Sigmoid colon (tissue), 7 donors: ENCODE results near the gene INO80B. TPM values are rescaled to one million over a fixed set of nuclear protein-coding genes. Genes with fewer than 3 reads are reported as not detected.
"Not testable (repeated sequence)": the region's sequence is repeated elsewhere in the genome, so short reads cannot be mapped to it uniquely, and the experiment has no call there.

Experiments used
- DNase-seq: peaks from one replicate; pipeline ENCODE4 v3.0.0-alpha.2; 2019
- H3K27ac ChIP-seq, 4 donors: fragments of 200-600 bp; sonication (generic); one replicate each; pipeline ENCODE4 v1.5.1; 2016 to 2019; ENCODE audit warnings: mild to moderate bottlenecking in 1 of 4
- H3K27me3 ChIP-seq, 3 donors: fragments of 200-600 bp; sonication (generic); one replicate each; pipeline ENCODE4 v1.5.1; 2019; ENCODE audit warnings: mild to moderate bottlenecking in 1 of 3
- H3K36me3 ChIP-seq, 4 donors: fragments of 200-600 bp; sonication (generic); one replicate each; pipeline ENCODE4 v1.5.1; 2016 to 2019
- H3K4me1 ChIP-seq, 4 donors: fragments of 200-600 bp; sonication (generic); one replicate each; pipeline ENCODE4 v1.5.1; 2017 to 2019
- H3K4me3 ChIP-seq, 4 donors: fragments of 200-600 bp; sonication (generic); one replicate each; pipeline ENCODE4 v1.5.1; 2017 to 2019; ENCODE audit warnings: mild to moderate bottlenecking in 2 of 4, moderate library complexity in 1 of 4
- H3K9me3 ChIP-seq, 4 donors: fragments of 200-600 bp in 3 of 4; sonication (generic) in 3 of 4; one replicate each; pipeline versions ENCODE4 v1.5.1 to v1.6.1; 2013 to 2019
- EP300 ChIP-seq, 4 donors: sonication (generic); formaldehyde crosslinking; IDR thresholded peaks; one replicate each; pipeline ENCODE4 v1.6.1; 2017; ENCODE audit warnings: antibody characterized with exemption in 4 of 4
- POLR2A ChIP-seq, 2 donors: fragments of 450-650 bp; IDR thresholded peaks; one replicate each; pipeline ENCODE4 v1.6.1; 2016; ENCODE audit warnings: antibody characterized with exemption in 2 of 2, mild to moderate bottlenecking in 2 of 2, moderate library complexity in 2 of 2
- POLR2AphosphoS5 ChIP-seq, 4 donors: sonication (generic); formaldehyde crosslinking; IDR thresholded peaks; one replicate each; pipeline ENCODE4 v1.6.1; 2017; ENCODE audit warnings: antibody characterized with exemption in 4 of 4
- WGBS, 2 donors: extraction: QIAGEN DNeasy Blood & Tissue Kit; methylation state at CpG; one replicate each; pipeline ENCODE4 v1.1.7; 2013; 5-methylcytosine and 5-hydroxymethylcytosine counted together
- intact Hi-C: fragments of 100-400 bp; cut with DNase I; formaldehyde crosslinking; loops from one replicate; pipeline ENCODE4 v1.15.1; 2023
- polyA plus RNA-seq, 3 donors: library from polyadenylated mRNA; stranded (reverse); fragments of 200-250 nt; gene quantifications; one replicate each; pipeline ENCODE4 v1.2.3, GENCODE V29; 2013
- total RNA-seq, 4 donors: library from RNA; depleted of rRNA; stranded (reverse); fragments of >200 nt; gene quantifications; one replicate each; pipeline ENCODE4 v1.1.0, GENCODE V29; 2016
- TF ChIP-seq, protein P1 (sequence below), 4 experiments: fragments of 450-650 bp in 3 of 4; fragments of 200-600 bp in 1 of 4; IDR thresholded peaks; one replicate each; pipeline ENCODE4 v1.5.1; 2016 to 2019; ENCODE audit warnings: antibody characterized with exemption in 4 of 4, mild to moderate bottlenecking in 3 of 4, moderate library complexity in 2 of 4
- donor health status: healthy with polysubstance abuse.
- donor health status: Bipolar disorder and iron deficiency.
- donor health status: healthy.

The INO80B gene
- total and polyA plus RNA-seq, 7 donors: 7.5 to 41.8 (median 19.2) TPM

DNA sequence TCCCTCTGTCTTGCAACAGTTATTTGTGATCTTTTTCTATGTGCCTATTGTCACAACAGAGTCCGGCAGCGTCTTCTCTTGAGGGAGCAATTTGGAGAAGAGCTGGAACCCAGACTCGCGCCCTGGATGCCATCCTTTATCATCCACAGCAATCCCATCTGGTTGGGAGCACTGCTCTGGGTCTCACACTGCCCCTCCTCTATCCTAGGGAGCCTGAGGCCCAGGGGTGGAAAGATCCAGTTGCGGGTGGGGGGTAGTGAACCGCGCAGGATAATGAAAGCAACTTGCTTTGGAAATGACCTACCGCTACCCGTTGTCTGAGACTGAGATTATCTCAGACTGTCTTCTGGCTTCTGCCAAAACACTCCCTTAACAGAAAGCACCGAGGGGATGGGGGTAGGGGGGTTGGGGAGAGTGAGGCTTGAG, 4.1 kb downstream of the INO80B start:
- no peak for DNase-seq
- H3K36me3 ChIP-seq: peaks cover 7 to 21% (median 10%) of the 10 kb centered on the region in 4 donors
- intact Hi-C loops: loop anchor here (5.0 kb wide), 1 partner anchor 722 kb away; the partner anchor contains the start of gene TPRKB
- H3K9me3 ChIP-seq: no peaks in the 10 kb centered on the region
- TF ChIP-seq POLR2A (IDR thresholded peaks at IDR 0.05) (no peak), EP300 (IDR thresholded peaks at IDR 0.05) (no peak), POLR2AphosphoS5 (IDR thresholded peaks at IDR 0.05) (no peak)
- TF ChIP-seq, protein P1, sequence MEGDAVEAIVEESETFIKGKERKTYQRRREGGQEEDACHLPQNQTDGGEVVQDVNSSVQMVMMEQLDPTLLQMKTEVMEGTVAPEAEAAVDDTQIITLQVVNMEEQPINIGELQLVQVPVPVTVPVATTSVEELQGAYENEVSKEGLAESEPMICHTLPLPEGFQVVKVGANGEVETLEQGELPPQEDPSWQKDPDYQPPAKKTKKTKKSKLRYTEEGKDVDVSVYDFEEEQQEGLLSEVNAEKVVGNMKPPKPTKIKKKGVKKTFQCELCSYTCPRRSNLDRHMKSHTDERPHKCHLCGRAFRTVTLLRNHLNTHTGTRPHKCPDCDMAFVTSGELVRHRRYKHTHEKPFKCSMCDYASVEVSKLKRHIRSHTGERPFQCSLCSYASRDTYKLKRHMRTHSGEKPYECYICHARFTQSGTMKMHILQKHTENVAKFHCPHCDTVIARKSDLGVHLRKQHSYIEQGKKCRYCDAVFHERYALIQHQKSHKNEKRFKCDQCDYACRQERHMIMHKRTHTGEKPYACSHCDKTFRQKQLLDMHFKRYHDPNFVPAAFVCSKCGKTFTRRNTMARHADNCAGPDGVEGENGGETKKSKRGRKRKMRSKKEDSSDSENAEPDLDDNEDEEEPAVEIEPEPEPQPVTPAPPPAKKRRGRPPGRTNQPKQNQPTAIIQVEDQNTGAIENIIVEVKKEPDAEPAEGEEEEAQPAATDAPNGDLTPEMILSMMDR (IDR thresholded peaks at IDR 0.05): no peak
- 1 to 4% methylated on average over 10 of the region's 10 CpGs for WGBS, 2 donors
- peaks cover 0 to 45% (median 39%) of the 10 kb centered on the region in 4 donors for H3K4me1 ChIP-seq
- peak overlapping the region; percentile 57 to 83 (median 68) for H3K4me3 ChIP-seq
- peak overlapping the region; percentile 77 to 84 (median 80) for H3K27ac ChIP-seq
- H3K27me3 ChIP-seq: no peaks in the 10 kb centered on the region

DNA sequence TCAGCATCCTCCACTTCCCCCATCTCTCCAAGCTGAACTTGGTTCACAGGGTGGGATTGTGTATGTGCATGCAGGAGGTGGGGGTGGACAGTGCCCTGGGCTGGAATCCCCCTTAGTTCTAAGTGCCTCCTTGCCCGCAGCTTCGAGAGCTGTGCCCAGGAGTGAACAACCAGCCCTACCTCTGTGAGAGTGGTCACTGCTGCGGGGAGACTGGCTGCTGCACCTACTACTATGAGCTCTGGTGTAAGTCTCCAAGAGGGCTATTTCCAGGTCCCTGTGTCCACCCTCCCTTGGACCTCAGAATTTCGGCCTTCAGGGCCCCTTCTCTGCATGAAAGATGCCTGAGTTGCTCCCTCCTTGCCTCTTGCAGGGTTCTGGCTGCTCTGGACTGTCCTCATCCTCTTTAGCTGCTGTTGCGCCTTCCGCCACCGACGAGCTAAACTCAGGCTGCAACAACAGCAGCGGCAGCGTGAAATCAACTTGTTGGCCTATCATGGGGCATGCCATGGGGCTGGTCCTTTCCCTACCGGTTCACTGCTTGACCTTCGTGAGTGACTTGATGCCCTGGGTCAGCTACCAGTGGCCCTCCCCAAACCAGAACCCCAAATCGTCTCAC, 4.7 kb downstream of the INO80B start:
- Histone ChIP-seq H3K36me3 (peaks cover 7 to 21% (median 10%) of the 10 kb centered on the region in 4 donors), H3K4me1 (peaks cover 0 to 51% (median 43%) of the 10 kb centered on the region in 4 donors)
- intact Hi-C loops: loop anchor here (5.0 kb wide), 1 partner anchor 722 kb away; the partner anchor contains the start of gene TPRKB
- not testable (repeated sequence) for H3K9me3 ChIP-seq, H3K4me3 ChIP-seq, H3K27ac ChIP-seq, DNase-seq, H3K27me3 ChIP-seq
- 77 to 85% methylated on average over 13 of the region's 13 CpGs for WGBS, 2 donors
- peak in 1 of 4 donors; percentile 4 for TF ChIP-seq POLR2AphosphoS5 (IDR thresholded peaks at IDR 0.05)

DNA sequence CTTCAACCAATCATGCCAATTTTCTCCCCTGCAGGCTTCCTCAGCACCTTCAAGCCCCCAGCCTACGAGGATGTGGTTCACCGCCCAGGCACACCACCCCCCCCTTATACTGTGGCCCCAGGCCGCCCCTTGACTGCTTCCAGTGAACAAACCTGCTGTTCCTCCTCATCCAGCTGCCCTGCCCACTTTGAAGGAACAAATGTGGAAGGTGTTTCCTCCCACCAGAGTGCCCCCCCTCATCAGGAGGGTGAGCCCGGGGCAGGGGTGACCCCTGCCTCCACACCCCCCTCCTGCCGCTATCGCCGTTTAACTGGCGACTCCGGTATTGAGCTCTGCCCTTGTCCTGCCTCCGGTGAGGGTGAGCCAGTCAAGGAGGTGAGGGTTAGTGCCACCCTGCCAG, 5.3 kb downstream of the INO80B start:
- H3K36me3 ChIP-seq: peaks cover 7 to 21% (median 10%) of the 10 kb centered on the region in 4 donors
- H3K4me1 ChIP-seq: peaks cover 0 to 52% (median 43%) of the 10 kb centered on the region in 4 donors
- H3K9me3 ChIP-seq, H3K4me3 ChIP-seq, H3K27me3 ChIP-seq, intact Hi-C loops, DNase-seq, H3K27ac ChIP-seq: not testable (repeated sequence)
- WGBS, 2 donors: 81 to 89% methylated on average over 10 of the region's 10 CpGs

DNA sequence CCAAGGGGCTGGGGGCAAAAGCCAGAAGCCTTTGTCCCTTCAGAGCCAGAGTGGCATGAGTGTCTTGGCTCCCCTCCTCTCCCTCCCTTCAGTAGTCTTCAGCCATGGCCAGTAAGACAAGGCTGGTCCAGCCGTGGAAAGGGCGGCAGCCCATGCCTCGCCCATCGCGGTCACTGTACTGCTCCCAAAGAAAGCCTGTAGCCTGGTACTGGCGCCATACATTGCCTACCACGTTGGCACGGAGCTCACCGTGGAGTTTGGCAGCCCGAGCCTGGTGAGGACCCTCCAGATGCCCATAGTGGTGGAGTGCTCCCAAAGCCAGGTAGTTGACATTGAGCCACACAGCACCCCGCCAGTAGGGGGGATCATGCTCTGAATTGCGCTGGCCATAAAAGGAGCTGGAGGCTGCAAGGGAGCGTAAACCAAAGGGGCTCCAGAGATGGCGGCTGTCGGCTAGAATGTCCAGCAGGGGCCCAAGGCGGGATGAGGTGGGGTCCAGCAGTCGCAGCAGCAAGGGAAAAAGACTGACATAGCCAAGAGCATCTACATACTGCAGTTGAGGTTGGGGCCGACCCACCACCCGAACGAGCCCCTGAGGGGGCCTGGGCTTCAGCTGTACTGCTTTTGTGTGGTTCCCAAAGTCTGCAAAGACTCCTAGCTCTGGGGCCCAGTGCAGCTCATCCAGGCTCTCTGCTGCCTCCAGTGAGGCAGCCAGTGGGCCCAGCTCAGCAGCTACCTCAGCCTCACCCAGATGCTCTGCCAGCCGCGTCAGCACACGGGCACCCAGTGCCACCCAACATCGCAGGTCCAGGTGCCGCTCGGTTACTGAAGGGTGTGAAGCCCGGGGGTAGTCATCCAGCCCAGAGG, 6.5 kb downstream of the INO80B start:
- H3K36me3 ChIP-seq: peaks cover 7 to 21% (median 10%) of the 10 kb centered on the region in 4 donors
- H3K27me3 ChIP-seq: no peaks in the 10 kb centered on the region
- no peaks in the 10 kb centered on the region for H3K9me3 ChIP-seq
- TF ChIP-seq POLR2A (IDR thresholded peaks at IDR 0.05): no peak
- no peak for TF ChIP-seq POLR2AphosphoS5 (IDR thresholded peaks at IDR 0.05)
- TF ChIP-seq, protein P1 (IDR thresholded peaks at IDR 0.05): no peak
- no peak for TF ChIP-seq EP300 (IDR thresholded peaks at IDR 0.05)
- H3K4me3 ChIP-seq: no peak overlapping the region
- H3K4me1 ChIP-seq: peaks cover 0 to 47% (median 38%) of the 10 kb centered on the region in 4 donors
- 91 to 93% methylated on average over 27 of the region's 27 CpGs for WGBS, 2 donors
- intact Hi-C loops: no loop called here
- no peak overlapping the region for H3K27ac ChIP-seq
- DNase-seq: no peak

DNA sequence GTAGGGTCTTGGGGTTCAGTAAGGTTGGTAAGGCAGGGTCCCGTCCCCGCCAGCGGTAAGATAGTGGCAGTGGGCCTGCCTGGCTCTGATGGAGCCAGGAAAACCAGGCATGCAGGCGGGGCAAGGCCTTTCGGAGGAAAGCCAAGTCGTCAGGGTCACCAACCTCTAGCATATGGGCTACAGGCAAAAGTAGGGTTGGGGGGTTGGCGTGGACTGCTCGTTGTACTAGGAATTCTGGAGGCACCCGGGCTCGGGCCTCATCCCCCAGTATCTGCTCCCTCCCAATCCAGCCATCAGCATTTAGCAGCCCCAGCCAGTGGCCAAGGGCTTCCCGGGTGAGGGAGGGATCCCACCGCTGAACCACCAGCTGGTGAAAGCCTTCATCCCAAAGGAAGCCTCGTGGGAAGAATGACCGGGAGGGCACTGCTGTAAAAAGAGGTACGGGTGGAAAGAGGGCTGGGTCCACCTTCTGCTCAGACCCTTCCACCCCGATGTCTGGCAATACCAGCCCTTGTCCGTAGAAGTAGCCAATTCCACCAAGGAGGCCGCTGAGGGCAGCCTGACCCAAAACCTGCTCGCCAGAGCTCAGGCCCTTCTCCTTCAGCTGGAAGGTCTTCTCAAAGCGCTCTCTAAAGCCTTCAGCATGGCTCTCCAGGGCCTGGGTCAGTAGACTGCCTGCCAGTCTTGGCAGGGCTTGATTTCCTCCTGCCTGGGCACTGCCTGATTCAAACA, 7.3 kb downstream of the INO80B start:
- TF ChIP-seq EP300 (IDR thresholded peaks at IDR 0.05): no peak
- Histone ChIP-seq H3K27me3 (no peaks in the 10 kb centered on the region), H3K27ac (no peak overlapping the region), H3K4me1 (peaks cover 0 to 39% (median 30%) of the 10 kb centered on the region in 4 donors), H3K4me3 (no peak overlapping the region), H3K9me3 (no peaks in the 10 kb centered on the region), H3K36me3 (peaks cover 7 to 21% (median 10%) of the 10 kb centered on the region in 4 donors)
- intact Hi-C loops: no loop called here
- DNase-seq: no peak
- 91 to 93% methylated on average over 20 of the region's 20 CpGs for WGBS, 2 donors

DNA sequence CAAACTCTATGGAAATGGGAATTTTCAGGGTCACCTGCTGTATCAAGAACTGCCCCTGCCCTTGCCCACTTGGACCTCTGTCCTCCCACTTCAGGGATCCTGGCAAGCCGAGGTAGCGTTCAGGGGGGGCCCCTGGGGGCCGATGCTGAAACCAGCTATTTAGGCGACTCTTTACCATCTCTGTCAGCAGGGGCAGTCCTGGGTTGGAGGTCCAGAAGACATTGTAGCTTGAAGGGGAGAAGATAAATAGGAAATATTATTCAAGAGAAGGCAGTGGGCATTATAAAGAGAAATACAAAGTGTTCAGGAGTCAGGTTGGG, 7.9 kb downstream of the INO80B start:
- no peak overlapping the region for H3K27ac ChIP-seq
- WGBS, 2 donors: 81 to 92% methylated on average over 4 of the region's 4 CpGs
- intact Hi-C loops: no loop called here
- peaks cover 7 to 21% (median 10%) of the 10 kb centered on the region in 4 donors for H3K36me3 ChIP-seq
- H3K9me3 ChIP-seq: no peaks in the 10 kb centered on the region
- H3K4me1 ChIP-seq: peaks cover 0 to 35% (median 29%) of the 10 kb centered on the region in 4 donors
- DNase-seq: no peak
- TF ChIP-seq EP300 (IDR thresholded peaks at IDR 0.05): no peak
- TF ChIP-seq, protein P1 (IDR thresholded peaks at IDR 0.05): no peak
- no peak for TF ChIP-seq POLR2AphosphoS5 (IDR thresholded peaks at IDR 0.05)
- no peak for TF ChIP-seq POLR2A (IDR thresholded peaks at IDR 0.05)
- H3K27me3 ChIP-seq: no peaks in the 10 kb centered on the region
- no peak overlapping the region for H3K4me3 ChIP-seq
